Brain pericyte (primary cell): ENCODE results near the gene SVBP.
A peak's percentile ranks its signal among the peaks of the same experiment; 100 is the strongest.

ENCODE experiments used
- DNase-seq: peaks from one replicate; pipeline ENCODE4 v3.0.0-alpha.2; 2012; ENCODE audit warnings: low read depth, low spot score

Gene SVBP

DNA sequence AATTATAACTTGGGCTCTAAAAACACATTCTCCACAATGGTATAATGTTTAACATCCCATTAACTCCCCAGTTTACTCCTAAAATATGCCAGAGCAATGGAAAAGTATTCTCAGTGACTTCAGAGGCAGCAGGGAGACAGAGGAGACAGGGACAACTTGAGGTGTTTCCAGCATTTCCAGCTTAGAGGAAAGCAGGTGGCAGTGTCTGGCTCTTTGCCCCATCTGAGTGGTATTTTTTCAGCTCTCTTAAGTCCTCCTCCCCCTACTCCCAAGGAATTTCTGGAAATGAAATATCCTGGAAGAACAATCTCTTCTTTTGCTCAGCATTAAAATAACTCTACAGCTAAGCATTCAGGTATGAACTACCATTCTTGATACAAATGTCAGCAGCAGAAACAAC is 11.0 kb downstream of the SVBP start:
- DNase-seq = no peak

DNA sequence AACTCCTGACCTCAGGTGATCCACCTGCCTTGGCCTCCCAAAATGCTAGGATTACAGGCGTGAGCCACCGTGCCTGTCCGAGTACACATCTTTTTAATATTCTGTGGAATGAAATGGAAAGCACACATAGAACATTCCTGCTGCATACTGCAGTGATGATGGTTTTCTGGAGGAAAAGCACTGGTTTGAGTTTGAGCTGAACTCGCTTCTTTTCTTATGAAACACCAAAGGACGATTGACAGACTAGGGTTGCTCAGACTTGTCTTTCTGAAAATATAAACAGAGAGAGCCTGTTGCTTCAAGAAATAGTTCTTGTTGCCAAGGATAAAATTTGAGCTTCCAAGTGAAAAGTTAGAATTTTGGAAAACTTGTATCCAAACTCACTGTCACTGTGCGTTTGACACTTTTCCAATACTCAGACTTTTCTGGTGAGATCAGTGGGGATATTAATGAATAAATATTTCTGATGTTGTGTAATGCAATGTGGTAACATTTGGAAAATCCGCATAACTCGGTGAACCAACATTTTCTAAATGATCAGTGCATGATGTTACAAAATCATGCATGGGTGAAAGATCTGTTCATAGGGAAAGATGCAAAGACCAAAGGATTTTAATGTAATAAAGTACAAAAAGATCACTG is 15.2 kb downstream of the SVBP start:
- DNase-seq = no peak

DNA sequence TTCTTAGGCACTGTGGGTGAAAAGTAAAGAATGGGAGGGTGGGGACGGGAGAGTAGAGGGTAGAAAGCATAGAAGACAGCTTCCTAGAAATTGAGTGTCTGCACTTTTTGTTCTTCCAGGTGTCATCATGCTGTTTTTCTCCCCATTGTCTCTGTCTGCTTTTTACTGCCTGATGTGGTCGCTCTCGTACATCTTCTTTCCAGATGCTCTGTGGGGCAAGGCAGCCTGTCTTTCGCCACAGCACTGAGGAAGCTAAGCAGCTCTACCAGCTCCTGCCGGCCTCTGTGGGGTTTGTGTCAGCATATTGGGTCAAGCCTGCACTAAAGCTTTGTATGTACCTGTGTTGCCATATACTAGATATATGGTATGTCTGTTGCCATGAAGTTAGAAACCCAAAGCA is 19.2 kb downstream of the SVBP start:
- DNase-seq = no peak

DNA sequence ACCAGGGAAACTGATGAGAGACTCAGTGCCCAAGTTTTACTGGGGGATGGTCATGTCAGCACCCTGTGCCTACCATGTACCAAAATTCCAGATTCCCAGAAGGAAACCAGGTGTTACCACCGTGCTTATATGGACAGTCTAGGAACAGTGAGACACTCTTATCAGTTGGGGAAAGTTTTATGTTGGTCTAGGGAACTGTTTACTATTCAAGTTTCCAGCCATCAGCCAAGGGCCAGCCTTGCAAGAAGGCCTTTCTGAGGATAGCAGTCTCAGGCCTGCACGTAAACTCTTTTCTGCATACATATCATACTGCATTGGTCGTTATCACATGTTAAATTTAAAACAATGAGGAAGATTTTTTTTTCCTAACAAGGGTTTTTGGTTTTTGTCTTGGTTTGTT is 19.8 kb downstream of the SVBP start:
- DNase-seq = no peak

DNA sequence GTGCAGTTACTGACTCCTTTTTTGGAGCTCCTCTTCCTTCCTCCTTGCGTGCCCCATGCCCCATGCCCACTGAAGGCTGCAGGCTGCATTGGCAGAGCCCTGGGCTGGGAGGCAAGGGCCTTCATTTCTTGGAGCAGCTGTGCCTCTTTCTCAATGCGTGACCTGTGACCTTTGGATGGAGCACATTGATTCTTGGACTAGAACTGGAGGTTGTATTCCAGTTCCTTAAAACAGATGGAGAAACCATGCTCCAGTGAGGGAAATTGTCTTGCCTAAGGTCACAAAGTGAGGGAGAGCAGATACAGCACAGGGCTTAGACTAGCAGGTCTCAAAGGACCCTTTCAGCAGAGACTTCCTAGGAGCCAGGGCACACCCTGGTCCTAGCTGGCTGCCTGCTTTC is 23.4 kb downstream of the SVBP start:
- no peak for DNase-seq

DNA sequence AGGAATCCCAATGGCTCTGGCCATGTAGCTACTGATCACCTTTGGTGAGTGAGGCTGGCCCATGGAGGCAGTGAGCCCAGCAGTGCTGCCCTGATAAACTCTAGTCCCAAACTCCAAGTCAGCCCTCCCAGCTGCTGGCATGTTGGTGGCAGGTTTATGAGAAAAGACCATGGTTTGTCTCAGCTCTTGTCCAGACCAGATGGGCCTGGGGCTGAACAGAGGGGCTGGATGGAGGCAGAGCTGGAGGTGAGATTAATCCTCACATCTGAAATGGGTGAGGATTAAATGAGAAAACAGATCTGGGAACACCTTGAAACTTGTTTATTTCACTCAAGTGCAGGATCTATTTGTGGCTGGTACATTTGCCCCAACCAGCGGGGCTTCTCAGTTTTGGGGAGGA is 29.2 kb downstream of the SVBP start:
- DNase-seq = no peak

DNA sequence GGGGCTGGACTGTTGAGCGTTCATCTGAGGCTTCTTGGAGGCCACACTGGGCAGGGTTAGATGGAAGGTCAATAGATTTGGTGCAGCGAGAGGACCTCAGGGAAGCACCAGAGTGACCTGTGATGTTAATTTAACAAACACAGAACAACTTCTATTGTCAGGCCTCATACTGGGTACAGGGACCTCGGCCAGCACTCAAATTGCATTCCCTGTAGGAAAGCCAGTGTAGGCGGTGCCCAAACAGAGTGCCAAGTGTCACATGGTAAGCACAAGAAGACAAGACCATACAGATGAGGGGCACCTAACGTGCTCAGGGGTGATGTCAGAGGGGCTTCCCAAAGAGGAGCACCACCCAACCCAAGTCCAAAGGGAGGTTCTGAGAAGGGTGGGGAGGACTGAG is 31.1 kb downstream of the SVBP start:
- DNase-seq = no peak

DNA sequence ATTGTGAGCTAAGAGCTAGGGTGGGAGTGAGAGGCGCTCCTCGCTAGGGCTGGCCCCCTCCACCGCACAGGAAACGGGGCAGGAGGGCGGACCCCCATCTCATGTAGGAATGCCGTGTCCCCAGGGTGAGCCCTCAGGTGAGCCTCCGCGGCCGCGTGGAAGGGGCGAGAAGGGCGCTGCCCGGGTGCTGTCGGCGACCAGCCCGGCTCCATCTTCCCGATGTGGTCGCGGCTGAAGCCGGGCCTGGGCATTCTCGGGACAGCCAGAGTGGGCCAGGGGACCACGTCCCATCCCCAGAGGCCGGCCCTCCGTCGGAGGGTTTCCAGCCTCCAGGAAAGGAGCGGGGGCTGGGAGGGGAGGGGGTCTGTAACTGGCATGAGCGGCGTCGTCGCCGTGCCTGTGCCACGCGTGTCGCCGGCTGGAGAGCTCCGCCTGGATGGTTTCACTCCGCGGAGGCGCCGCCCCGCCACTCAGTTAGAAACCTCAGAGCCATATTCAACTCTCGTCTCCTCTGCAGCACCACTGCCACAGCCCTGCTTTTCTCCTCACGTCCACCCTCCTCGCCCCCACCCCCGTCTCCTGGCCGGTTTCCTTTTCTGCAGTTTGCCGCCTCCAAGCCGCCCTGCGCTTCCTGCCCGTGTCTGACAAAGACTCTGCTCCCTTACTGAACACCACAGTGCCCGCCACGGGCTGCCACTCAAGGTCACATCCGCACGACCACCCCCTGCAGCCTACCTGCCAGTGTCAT is 32.1 kb downstream of the SVBP start, which contains the start of gene TMEM269:
Gene TMEM269, plus strand, starts transcription at position 46 of the 748 bp plus-strand sequence. CDS start 4,903 bp downstream, outside the sequence.
- no peak for DNase-seq

DNA sequence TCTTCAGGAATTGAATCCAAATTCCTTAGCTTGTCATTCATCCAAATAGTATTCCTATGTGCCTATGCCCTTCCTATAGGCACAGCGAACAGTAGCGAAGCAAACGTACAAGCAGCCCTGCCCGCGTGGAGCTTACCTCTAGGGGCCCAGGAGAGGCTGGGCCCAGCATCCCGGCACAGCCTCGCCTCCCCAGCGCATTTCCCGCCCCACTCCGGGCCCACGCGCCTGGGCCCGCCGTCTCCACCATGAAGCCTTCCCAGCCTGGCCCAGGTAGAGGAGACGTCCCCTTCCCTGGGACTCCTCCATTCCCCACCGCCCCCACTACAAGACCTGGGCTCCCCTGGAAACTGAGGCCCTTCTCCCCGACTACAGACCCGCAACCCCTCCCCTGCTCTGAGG is 32.7 kb downstream of the SVBP start:
- no peak for DNase-seq

DNA sequence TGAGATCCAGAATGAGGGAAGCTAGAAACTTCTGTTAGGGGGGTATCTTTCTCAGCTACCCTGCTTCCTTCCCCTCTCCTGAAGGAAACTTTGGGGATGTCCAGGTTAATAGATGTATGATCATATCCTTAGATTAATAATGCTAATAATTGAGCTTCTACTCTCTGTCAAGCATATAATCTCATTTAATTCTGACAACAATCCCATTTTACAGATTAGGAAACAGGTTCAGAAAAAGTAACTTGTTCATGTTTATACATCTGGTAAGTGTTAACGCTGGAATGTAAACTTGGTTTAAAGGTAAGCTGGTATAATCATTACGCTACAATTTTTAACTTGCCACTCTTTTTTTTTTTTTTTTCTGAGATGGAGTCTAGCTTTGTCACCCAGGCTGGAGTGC is 34.1 kb downstream of the SVBP start:
- DNase-seq = no peak

DNA sequence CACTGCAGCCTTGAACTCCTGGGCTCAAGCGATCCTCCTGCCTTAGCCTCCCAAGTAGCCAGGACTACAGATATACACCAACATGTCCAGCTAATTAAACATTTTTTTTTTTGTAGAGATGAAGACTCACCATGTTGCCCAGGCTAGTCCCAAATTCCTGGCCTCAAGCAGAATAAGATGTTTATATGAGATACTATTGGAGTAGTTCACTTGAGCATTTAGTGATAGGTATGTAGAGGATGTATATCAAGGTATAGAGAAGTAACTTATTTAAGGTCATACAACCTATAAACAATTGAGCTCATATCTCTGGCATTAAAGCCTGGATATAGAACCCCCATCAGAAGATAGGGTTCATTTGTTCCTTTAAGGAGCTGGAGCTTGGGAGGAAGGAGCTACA is 37.0 kb downstream of the SVBP start:
- DNase-seq = no peak

DNA sequence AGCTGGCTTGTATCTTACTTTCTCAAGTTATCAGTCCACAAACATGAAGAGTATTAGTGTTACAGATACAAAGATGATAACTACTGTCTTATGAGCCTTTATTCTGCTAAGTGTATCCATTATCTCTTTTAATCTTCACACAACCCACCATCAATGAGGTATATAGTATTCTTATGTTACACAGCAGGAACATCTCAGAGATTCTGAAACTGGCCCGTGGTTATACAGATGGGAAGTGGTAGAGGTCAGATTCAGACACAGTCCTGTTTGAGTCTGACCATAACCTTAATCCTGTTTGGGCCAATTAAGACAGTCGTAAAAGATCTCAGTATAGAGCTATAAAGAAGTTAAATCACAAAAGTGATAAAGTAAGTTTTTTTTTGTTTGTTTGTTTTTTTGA is 37.5 kb downstream of the SVBP start:
- DNase-seq = no peak

DNA sequence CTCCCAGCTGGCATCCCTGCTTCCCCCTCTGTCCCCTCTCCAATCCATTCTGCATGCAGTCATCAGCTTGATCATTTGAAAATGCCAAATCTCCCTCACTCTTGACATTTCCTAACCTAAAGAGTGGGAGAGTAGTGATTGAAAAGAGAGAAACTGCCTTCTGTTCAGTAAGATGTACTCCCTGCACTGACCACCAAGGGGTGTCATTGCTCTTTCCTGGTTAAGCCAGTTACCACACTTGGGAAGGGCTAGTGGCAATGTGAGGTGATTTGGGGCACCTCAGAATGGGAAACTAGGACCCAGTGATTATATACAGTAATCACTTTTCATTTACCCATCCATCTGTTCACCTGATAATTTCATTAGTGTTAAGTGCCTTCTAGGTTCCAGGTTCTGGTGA is 39.3 kb downstream of the SVBP start:
- DNase-seq = no peak

DNA sequence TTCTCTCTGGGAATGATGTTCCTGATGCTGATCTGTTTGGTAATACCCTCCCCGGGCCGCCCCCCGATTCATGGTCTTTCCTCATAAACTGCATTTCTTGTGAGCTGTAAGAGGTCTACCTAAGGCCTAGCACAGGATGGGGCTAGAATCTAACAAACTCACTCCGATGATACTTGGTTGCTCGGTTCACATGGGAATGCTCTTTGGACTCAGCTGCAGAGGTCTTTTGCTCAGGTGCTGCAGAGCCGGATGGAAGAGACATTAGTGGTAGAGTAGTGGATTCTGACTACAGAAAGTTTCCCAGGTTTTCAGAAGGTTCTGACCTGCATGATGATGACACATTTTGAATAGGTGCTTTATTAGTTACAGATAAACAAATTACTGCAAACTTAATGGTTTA is 40.7 kb downstream of the SVBP start:
- no peak for DNase-seq

DNA sequence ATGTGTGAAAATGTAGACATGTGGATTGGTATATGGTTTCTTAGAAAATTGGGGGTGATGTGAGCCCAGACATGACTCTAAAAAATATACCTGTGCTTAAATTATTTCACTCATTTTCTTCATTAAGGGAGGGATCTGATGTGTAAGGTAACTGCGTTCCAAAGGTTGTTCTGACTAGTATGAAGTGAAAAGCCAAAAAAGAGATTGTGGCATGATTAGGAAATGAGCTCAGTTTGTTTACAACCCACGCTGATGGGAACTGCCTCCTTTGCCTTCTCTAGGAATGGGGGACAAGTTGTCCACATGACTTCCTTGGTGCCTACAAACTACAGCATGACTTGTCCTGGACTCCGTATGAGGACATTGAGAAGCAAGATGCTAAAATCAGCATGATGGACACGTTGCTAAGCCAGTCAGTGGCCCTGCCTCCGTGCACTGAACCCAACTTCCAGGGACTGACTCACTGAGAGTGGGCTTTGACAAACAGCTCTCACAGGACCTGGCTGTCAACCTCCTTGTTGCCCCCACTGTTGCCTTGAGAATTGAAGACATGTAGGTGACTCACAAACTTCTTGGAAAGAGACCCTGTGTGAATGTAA is 42.2 kb downstream of the SVBP start:
- no peak for DNase-seq

DNA sequence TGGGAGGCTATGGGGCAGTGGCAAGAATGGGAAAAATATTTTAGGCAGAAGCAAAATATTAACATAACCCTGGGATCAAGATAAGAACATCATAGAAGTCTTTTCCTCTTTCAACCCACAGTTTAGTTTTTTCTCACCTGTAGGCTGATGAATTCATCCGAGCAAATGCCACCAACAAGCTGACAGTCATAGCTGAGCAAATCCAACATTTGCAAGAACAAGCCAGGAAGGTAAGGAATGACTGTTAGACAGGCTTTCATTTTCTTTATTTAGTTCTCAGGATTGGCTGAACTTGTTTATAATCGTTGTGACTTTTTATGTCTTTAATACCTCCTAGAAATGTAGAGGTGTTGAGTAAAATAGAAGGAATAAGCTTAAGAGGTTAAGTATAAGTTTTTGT is 43.8 kb downstream of the SVBP start:
- DNase-seq = no peak

DNA sequence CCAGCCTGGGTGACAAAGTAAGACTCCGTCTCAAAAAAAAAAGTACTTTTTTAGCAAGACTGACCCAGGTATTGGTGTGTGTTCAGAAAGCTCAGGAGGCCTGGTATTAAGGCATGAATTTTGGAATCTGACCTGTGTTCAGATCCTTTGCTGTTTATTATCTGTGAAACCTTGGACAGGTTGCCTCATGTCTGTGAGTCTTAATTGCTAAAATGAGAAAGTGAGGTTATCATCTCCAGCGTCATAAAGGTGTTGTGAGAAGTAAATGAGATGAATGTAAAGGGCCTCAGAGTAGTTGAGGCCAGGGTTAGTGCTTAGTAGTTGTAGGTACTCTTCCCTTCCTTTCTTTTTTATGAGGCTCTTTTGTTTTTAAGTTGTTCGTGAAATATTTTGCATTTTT is 47.4 kb downstream of the SVBP start:
- no peak for DNase-seq

DNA sequence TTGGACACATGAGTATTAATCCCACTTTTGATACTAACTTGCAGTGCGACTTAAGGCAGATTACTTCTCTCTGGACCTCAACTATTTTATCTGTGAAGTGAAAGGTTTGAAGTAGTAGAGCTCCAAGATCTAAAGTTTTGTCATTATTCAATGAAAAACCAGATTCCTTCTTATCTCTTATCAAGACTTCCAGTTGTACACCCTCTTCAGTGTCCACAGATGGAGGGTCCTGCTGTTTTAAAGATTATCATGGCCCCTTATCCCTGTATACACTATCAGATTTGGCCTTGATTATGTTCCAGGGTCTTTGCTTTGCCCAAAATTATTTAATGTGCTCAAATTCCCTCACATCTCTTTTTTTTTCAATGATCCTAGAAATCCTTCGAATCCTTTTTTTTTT is 49.0 kb downstream of the SVBP start:
- no peak for DNase-seq

DNA sequence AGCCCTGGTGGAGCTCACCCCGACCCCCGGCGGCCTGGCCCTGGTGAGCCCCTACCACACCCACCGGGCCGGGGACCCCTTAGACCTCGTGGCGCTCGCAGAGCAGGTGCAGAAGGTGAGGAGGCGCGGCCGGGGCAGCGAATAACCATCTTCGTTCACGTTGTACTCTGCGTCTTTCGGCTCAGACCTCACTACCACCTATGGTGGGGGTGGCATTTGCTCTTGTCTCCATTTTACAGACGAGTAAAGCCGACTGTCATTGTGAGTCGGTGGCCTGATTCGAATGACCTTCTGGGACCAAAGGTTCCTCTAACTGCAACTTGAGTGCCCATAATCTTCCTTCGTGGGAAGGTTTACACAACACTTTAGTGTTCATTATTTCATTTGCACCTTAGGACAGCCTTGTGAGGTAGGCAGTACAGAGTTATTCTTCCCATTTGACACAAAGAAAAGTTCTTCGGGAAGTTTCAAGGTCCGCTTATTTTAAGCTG is 49.6 kb downstream of the SVBP start:
- DNase-seq = no peak

DNA sequence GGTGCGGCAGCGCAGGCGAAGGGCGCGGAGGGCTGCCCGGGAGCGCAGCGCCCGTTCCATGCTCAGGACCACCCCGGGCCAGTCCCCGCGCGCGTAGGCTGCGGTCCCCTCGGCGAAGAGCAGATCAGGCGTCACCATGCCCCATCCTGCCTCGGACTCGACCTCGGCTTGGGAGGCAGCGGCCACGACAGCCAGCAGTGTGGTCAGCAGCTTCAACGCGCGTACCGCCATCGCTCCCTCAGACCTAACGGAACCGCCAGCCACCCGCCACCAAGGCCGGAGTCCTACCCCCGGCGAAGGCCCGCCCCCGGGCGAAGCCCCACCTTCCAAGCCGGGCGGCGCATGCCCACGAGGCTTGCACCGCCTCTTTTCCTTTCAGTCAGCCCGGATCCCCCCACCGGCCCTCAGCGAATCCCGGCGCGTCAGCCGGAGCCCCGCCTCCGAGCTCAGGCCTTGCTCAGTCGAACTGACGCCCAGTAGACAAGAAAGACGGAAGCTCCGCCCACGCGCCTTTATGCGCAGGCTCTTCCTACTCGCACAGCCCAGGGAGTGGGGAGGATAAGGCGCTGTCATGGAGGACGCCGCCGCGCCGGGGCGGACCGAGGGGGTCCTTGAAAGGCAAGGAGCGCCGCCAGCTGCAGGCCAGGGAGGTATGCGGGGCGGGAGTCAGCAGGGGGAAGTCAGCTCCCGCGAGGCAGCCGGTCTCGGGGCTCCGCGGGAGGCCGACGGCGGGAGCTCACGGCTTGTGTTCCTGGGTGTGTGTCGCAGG is 50.3 kb downstream of the SVBP start, which contains the start of the genes C1orf50 and P3H1:
Gene C1orf50, plus strand, starts transcription at position 509 of the 769 bp plus-strand sequence. Its CDS starts 63 bp downstream, at position 572.
Gene P3H1, minus strand, starts transcription at position 288 of the 769 bp plus-strand sequence. Its CDS starts 57 bp downstream, at position 231.
- peak; percentile 98 for DNase-seq

DNA sequence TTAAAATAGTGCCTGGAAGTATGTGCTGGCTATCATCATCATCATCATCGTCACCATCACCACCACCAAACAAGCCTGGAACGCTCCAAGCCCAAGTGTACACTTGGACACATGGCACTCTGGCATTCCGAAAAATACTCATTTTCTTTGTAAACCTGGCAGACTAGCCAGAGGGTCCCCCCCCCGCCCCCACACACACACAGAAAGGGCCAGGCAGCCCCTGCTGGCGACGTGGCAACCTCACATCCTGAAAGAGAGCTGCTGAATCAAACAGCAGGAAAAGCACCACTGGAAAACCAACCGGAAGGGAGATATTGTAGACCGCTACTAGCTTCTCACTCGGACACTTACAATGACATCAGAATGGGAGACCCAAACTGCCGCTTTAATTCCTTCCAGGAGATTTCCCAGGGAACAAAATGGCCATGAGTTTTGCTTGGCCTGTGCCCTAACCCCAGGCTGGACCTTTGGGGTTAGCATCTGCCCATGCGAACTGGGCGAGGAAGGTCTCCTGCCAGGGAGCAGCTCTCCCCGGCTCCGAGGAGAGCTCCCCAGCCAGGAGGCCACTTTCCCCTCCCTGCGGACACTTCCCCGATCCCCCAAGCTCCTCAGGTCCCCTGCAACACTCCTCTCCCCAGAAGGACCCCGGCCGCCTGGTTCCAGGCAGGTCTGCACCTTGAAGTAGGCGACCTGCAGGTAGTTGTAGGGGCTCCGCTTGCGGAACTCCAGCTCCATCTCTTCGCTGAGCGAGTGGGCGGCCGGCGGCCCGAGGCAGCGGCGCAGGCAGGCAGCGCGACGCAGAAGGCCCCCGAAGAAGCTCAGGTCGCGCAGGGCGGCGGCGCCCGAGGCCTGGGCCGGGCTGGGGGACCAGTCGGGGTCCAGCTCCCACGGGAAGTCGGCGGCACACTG is 51.1 kb downstream of the SVBP start:
- peak; percentile 31 for DNase-seq
